HT1080 (cell line): ENCODE results near the gene LRRC4B. TPM values are rescaled to one million over a fixed set of nuclear protein-coding genes. Genes with fewer than 3 reads are reported as not detected.

ENCODE experiments used
- DNase-seq: peaks from one replicate; pipeline ENCODE4 v3.0.0-alpha.2; 2015; ENCODE audit warnings: low read depth
- total RNA-seq: library from RNA; depleted of rRNA; stranded (reverse); fragments of >200 nt; shearing (Covaris generic); gene quantifications from 2 replicates; pipeline ENCODE4 v1.2.3, GENCODE V29; 2014

LRRC4B gene
- total RNA-seq, 1 experiment from 2014 or later: 0.08 TPM

GRCh38 chr19:50573741-50574461 is 5.7 kb upstream of the LRRC4B start:
- no peak for DNase-seq

- no peak for DNase-seq
Observed at GRCh38 chr19:50570997-50571396, 2.8 kb upstream of the LRRC4B start.

GRCh38 chr19:50569938-50570540 is 1.8 kb upstream of the LRRC4B start:
- no peak for DNase-seq

- DNase-seq: no peak
Observed at GRCh38 chr19:50568728-50569698, 778 bp upstream of the LRRC4B start.

GRCh38 chr19:50567052-50567841 is 988 bp downstream of the LRRC4B start:
- DNase-seq: no peak

- DNase-seq: no peak
Observed at GRCh38 chr19:50565984-50566903, 2.0 kb downstream of the LRRC4B start.

- DNase-seq: no peak
Observed at GRCh38 chr19:50564229-50565105, 3.8 kb downstream of the LRRC4B start.

- no peak for DNase-seq
Observed at GRCh38 chr19:50563597-50563996, 4.6 kb downstream of the LRRC4B start.

- no peak for DNase-seq
Observed at GRCh38 chr19:50562996-50563395, 5.2 kb downstream of the LRRC4B start.

- no peak for DNase-seq
Observed at GRCh38 chr19:50562329-50562728, 5.9 kb downstream of the LRRC4B start.

- no peak for DNase-seq
Observed at GRCh38 chr19:50559636-50560035, 8.6 kb downstream of the LRRC4B start.

GRCh38 chr19:50558449-50558848 is 9.8 kb downstream of the LRRC4B start:
- no peak for DNase-seq

- no peak for DNase-seq
Observed at GRCh38 chr19:50558039-50558438, 10.2 kb downstream of the LRRC4B start.

- no peak for DNase-seq
Observed at GRCh38 chr19:50557009-50557613, 11.1 kb downstream of the LRRC4B start.

- peak; percentile 42 for DNase-seq
Observed at GRCh38 chr19:50556282-50557008, 11.8 kb downstream of the LRRC4B start.

GRCh38 chr19:50555450-50556281 is 12.6 kb downstream of the LRRC4B start:
- DNase-seq: no peak

- DNase-seq: no peak
Observed at GRCh38 chr19:50555033-50555432, 13.2 kb downstream of the LRRC4B start.
